ENCODE data around the gene ZNF592.

Gene ZNF592

DNA sequence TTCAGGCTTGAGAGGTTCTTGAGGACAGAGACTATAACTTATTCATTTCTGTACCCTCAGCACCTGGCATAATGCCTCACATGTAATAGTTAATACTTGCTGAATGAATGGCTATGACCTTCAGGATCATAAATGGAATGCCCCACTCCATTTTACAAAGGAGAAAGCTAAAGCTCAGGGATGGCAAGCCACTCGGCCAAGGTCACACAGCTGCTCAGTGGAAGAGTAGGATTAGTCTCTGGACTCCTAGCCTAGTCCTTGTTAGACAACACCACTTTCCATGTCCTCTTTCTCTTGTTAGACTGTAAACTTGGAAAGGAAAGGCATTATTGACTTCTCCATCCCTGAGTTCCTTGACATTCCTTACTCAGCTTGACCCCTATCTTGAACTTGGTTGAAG is 65.5 kb downstream of the ZNF592 start:
- POLR2A ChIA-PET: no interaction called here
- no peak for DNase-seq (ENCODE audit: extremely low spot score)
- TF ChIP-seq CTCF (IDR thresholded peaks at IDR 0.05; ENCODE audit: control extremely low read depth, extremely low read depth, low read depth, missing control alignments): no peak
- CTCF ChIA-PET: interaction anchor here (1.0 kb wide), 1 partner anchor 9 kb away, joined by 3 read pairs; no protein-coding TSS in a partner anchor

GRCh38 chr15:84814916-84815315 is 66.5 kb downstream of the ZNF592 start:
- ChIA-PET POLR2A (no interaction called here), CTCF (no interaction called here)
- TF ChIP-seq CTCF (IDR thresholded peaks at IDR 0.05; ENCODE audit: control extremely low read depth, extremely low read depth, low read depth, missing control alignments): no peak
- DNase-seq (ENCODE audit: extremely low spot score): no peak

DNA sequence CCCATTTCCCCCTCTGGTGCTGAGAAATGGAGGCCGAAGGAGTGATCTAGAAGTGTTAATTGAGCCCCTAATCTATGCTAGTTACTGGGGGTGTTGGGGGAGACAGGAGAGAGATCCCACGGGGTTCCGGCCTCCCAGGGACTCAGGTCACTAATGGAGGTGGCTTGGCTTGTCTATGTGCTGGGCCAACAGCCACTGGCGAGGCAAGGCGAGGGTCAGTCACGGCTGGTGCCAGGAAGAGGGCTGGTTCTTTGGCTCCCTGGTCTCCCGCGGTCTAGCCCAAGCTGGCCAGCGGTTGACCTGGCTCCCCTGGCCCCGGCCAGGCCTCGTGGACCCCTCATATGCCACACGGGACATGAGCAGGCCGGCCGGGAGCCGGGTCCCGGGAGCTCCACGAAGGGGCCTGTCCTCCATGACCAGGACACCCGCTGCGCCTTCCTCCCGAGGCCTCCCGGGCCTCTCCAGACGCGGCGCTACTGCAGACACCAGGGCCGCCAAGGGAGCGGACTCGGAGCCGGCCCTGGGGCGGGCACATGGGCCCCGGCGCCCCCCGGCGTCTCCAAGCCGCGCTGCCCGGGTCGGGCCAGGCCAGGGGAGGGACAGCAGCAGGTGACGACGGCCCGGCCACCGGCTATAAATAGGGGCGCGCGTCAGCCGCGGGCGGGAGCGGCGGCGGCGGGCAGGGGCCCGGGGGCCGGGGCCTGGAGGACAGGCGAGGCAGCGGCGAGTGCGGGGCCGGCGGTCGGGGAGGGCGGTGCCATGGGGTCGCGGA is 68.5 kb downstream of the ZNF592 start, which contains the start of gene ALPK3:
ALPK3 (plus strand) TSS at position 663 of the 772 bp plus-strand sequence; CDS start at position 760, 97 bp downstream.
- peak; percentile 34 for DNase-seq (ENCODE audit: extremely low spot score)
- ChIA-PET CTCF (interaction anchor here (1.1 to 1.3 kb wide), 2 partner anchors 218 to 246 kb away, joined by 4 read pairs; no protein-coding TSS in a partner anchor), POLR2A (no interaction called here)
- peak; percentile 2 for TF ChIP-seq CTCF (IDR thresholded peaks at IDR 0.05; ENCODE audit: control extremely low read depth, extremely low read depth, low read depth, missing control alignments)

DNA sequence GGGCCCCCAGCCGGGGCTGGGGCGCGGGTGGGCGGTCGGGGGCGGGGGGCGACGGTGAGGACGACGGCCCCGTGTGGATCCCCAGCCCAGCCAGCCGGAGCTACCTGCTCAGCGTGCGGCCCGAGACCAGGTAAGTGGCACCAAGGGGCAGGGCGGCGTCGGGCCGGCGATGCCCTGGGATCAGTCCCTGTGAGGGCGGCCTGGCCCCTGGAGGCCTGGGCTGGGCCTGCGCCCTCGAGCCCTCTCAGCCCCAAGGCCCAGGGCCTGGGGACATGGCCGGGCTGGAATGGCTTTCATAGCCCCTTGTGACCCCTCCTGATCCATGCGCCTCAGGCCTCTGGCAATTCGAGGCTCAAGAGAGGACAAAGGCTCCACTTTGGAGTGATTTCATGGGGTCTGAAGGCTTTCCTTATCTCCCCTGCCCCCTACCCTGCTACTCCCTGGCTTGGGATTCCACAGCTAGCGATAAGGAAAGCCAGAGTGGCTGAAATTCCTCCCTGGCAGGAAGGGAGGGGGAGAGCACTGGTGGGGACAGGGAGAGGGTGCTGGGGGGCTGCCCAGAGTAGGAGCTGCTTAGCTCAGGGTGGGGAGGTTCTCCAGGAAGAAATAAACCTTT is 69.2 kb downstream of the ZNF592 start:
- TF ChIP-seq CTCF (IDR thresholded peaks at IDR 0.05; ENCODE audit: control extremely low read depth, extremely low read depth, low read depth, missing control alignments): no peak
- ChIA-PET POLR2A (no interaction called here), CTCF (interaction anchor here (0.9 to 1.3 kb wide), 3 partner anchors 10 to 219 kb away, joined by 3 to 4 read pairs (median 4); no protein-coding TSS in a partner anchor)
- no peak for DNase-seq (ENCODE audit: extremely low spot score)

DNA sequence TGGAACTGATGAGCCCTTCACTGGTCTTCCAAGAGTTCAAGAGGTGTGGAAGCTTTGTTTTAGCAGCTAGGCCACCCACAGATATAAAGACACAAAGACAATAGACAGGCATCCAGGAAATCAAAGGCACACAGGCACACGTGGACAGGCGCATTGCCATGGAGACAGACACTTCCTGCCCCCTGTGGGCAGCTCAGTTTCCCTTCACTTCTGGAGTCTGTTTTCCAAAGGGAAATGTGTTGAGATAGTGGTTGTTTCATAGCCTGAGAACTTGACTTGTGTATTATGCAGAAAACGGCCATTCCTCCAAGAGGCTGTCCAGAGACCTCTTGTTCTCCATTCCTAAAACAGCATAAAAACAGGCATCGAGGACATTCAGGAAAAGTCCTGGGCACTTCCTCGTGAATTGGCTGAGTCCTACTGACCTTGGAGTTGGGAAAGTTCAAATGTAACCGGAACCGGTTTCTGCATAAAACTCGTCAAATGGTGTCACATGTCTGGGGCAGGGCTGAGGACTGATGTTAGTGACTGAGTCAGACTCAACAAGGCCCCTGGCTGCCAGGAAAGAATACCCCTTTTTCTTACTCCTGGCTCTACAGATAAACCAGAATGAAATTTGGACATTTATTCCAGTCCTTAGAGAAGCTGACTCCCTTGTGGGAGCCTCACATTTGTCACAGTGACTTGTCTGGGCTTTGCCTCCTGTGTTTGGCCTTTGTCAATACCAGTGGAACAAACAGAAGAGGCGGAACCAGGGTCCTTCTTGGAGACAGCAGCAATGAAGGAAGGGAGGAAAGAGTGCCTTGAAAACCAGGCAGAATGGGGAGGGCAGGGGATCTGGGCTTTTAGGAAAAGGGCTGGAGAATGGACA is 70.1 kb downstream of the ZNF592 start:
- CTCF ChIA-PET: interaction anchor here (0.9 to 1.3 kb wide), 3 partner anchors 9 to 220 kb away, joined by 3 to 4 read pairs (median 4); no protein-coding TSS in a partner anchor
- DNase-seq (ENCODE audit: extremely low spot score): no peak
- TF ChIP-seq CTCF (IDR thresholded peaks at IDR 0.05; ENCODE audit: control extremely low read depth, extremely low read depth, low read depth, missing control alignments): no peak
- POLR2A ChIA-PET: no interaction called here

DNA sequence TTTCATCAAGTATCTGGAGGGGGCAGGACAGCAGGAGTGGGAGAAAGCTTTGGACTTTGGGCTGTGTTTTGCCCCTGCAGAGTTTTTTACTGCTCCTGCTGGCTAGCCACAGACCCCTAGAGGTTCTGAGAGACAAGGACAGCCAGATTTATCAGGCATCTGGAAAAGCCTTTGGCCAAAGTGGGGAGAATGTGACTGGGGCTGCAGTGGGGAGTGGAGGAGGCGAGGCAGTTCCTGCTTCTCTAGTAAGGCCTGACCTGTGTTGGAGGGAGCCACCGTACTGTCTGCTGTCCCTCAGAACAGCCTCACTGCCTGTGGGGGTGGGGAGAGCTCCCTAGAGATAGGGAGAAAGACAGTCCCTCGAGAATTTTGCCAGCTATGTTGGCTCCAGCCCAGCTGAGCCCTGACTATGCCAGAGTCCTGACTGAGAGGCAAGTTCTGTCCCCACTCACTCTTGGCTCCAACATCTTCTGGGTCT is 70.9 kb downstream of the ZNF592 start:
- no peak for TF ChIP-seq CTCF (IDR thresholded peaks at IDR 0.05; ENCODE audit: control extremely low read depth, extremely low read depth, low read depth, missing control alignments)
- no peak for DNase-seq (ENCODE audit: extremely low spot score)
- CTCF ChIA-PET: interaction anchor here (1.1 to 1.2 kb wide), 3 partner anchors 18 to 220 kb away, joined by 3 to 7 read pairs (median 4); no protein-coding TSS in a partner anchor
- POLR2A ChIA-PET: no interaction called here
